Ovary (tissue), 9 donors: ENCODE data around the gene BSPRY. TPM values are rescaled to one million over a fixed set of nuclear protein-coding genes. Genes with fewer than 3 reads are reported as not detected.

Experiments used
- DNase-seq, 5 donors: peaks; one replicate each; pipeline ENCODE4 v3.0.0-alpha.2; 2019 to 2020
- H3K27ac ChIP-seq, 2 donors: fragments of 200-600 bp; one replicate each; pipeline versions ENCODE4 v1.5.1 to v1.8.0; 2019 to 2022
- H3K27me3 ChIP-seq: fragments of 200-600 bp; one replicate; pipeline ENCODE4 v1.8.0; 2022
- H3K36me3 ChIP-seq: fragments of 200-600 bp; sonication (generic); one replicate; pipeline ENCODE4 v1.5.1; 2019
- H3K4me1 ChIP-seq: one replicate; pipeline ENCODE4 v1.8.1; 2013; ENCODE audit warnings: mild to moderate bottlenecking, moderate library complexity; ENCODE audit not compliant: insufficient read depth
- H3K4me3 ChIP-seq: fragments of 200-600 bp; sonication (generic); one replicate; pipeline ENCODE4 v1.5.1; 2017
- H3K9me3 ChIP-seq, 2 donors: fragments of 200-600 bp in 1 of 2; sonication (generic) in 1 of 2; one replicate each; pipeline versions ENCODE4 v1.5.1 to v1.8.1; 2013 to 2019; ENCODE audit warnings: mild to moderate bottlenecking in 1 of 2, moderate library complexity in 1 of 2
- CTCF ChIP-seq, 3 donors: fragments of 450-650 bp in 2 of 3; fragments of 200-600 bp in 1 of 3; IDR thresholded peaks; one replicate each; pipeline versions ENCODE4 v1.5.1 to v1.8.0; 2016 to 2022; ENCODE audit warnings: antibody characterized with exemption in 3 of 3, mild to moderate bottlenecking in 1 of 3
- EP300 ChIP-seq: sonication (generic); formaldehyde crosslinking; IDR thresholded peaks from one replicate; pipeline ENCODE4 v1.6.1; 2017; ENCODE audit warnings: antibody characterized with exemption
- POLR2A ChIP-seq: fragments of 450-650 bp; IDR thresholded peaks from one replicate; pipeline ENCODE4 v1.6.1; 2017; ENCODE audit warnings: antibody characterized with exemption, mild to moderate bottlenecking, moderate library complexity
- WGBS, 3 donors: extraction: QIAGEN DNeasy Blood & Tissue Kit in 1 of 3; methylation state at CpG; one replicate each; pipeline versions ENCODE4 v1.1.5 to v1.1.7; 2013 to 2017; 5-methylcytosine and 5-hydroxymethylcytosine counted together
- intact Hi-C, 4 donors: fragments of 100-400 bp; cut with DNase I; formaldehyde crosslinking; loops; one replicate each; pipeline versions ENCODE4 v1.11.0 to v1.15.1; 2022 to 2023
- polyA plus RNA-seq, 2 donors: library from polyadenylated mRNA; stranded (reverse); fragments of 200-250 nt in 1 of 2; fragments of 350-450 nt in 1 of 2; fragmentation: Illumina TruSeq in 1 of 2; extraction: RNeasy Lipid Tissue Mini Kit (QIAGEN cat#74804) in 1 of 2; gene quantifications; one replicate each; pipeline ENCODE4 v1.2.3, GENCODE V29; 2013 to 2014
- total RNA-seq, 7 donors: library from RNA; depleted of rRNA in 2 of 7; stranded (reverse); fragments of >200 nt in 2 of 7; fragmentation: NEBNext Ultra II Directional in 3 of 7; extraction: Animal tissue kit (Norgen Biotek cat#: 25700) in 3 of 7; gene quantifications; one replicate each; pipeline versions ENCODE4 v1.1.0 to v1.2.4, GENCODE V29; 2016 to 2023
- donor health status: DM: no; HTN: no; CAD: no; lungs with moderate emphysema.
- donor health status: DM: no; HTN: no; CAD: no.
- donor health status: Bipolar disorder and iron deficiency.
- donor health status: DM: yes; HTN: yes; CAD: no.
- donor health status: DM: no; HTN: no; CAD: no.
- donor health status: DM: yes; HTN: yes; CAD: no.

BSPRY gene
- total and polyA plus RNA-seq, 9 donors: 0.10 to 6.9 (median 0.35) TPM; not detected in 1

- no peak overlapping the region for H3K27ac ChIP-seq
- H3K36me3 ChIP-seq: no peaks in the 10 kb centered on the region
- H3K9me3 ChIP-seq: no peaks in the 10 kb centered on the region
- WGBS, 3 donors: 91 to 97% (median 91%) methylated on average over 11 of the region's 11 CpGs
- no peak overlapping the region for H3K4me3 ChIP-seq
- no peaks in the 10 kb centered on the region for H3K4me1 ChIP-seq
- no peak for DNase-seq
- intact Hi-C loops: no loop called here
- TF ChIP-seq CTCF (IDR thresholded peaks at IDR 0.05) (no peak), POLR2A (no peak), EP300 (no peak)
- H3K27me3 ChIP-seq: no peaks in the 10 kb centered on the region
Observed at GRCh38 chr9:113389451-113389850, 40.1 kb downstream of the BSPRY start.

GRCh38 chr9:113390192-113390960 lies 41.0 kb downstream of the BSPRY start:
- no peak overlapping the region for H3K27ac ChIP-seq
- 89 to 96% (median 91%) methylated on average over 17 of the region's 17 CpGs for WGBS, 3 donors
- intact Hi-C loops: no loop called here

GRCh38 chr9:113391917-113392316 lies 42.6 kb downstream of the BSPRY start:
- no peaks in the 10 kb centered on the region for H3K36me3 ChIP-seq
- WGBS, 3 donors: 89 to 92% (median 89%) methylated on average over 7 of the region's 7 CpGs
- no peaks in the 10 kb centered on the region for H3K27me3 ChIP-seq
- no peak for TF ChIP-seq EP300
- TF ChIP-seq CTCF (IDR thresholded peaks at IDR 0.05): no peak
- no peak for TF ChIP-seq POLR2A
- no peaks in the 10 kb centered on the region for H3K9me3 ChIP-seq
- DNase-seq: no peak
- H3K4me1 ChIP-seq: no peaks in the 10 kb centered on the region
- intact Hi-C loops: no loop called here
- no peak overlapping the region for H3K27ac ChIP-seq
- no peak overlapping the region for H3K4me3 ChIP-seq

More at GRCh38 chr9:113390192-113390960, 41.0 kb downstream of the BSPRY start:
- H3K27me3 ChIP-seq: no peaks in the 10 kb centered on the region
- no peaks in the 10 kb centered on the region for H3K36me3 ChIP-seq
- DNase-seq: no peak
- no peaks in the 10 kb centered on the region for H3K4me1 ChIP-seq
- no peaks in the 10 kb centered on the region for H3K9me3 ChIP-seq
- no peak overlapping the region for H3K4me3 ChIP-seq
- TF ChIP-seq POLR2A (no peak), EP300 (no peak), CTCF (IDR thresholded peaks at IDR 0.05) (no peak)

GRCh38 chr9:113393281-113393680 lies 43.9 kb downstream of the BSPRY start:
- no peaks in the 10 kb centered on the region for H3K9me3 ChIP-seq
- H3K4me1 ChIP-seq: peaks cover 2% of the 10 kb centered on the region
- H3K27ac ChIP-seq: no peak overlapping the region
- intact Hi-C loops: no loop called here
- H3K36me3 ChIP-seq: no peaks in the 10 kb centered on the region
- no peak for DNase-seq
- no peaks in the 10 kb centered on the region for H3K27me3 ChIP-seq
- WGBS, 3 donors: 91 to 94% (median 94%) methylated on average over 7 of the region's 7 CpGs
- TF ChIP-seq POLR2A (no peak), EP300 (no peak), CTCF (IDR thresholded peaks at IDR 0.05) (no peak)
- H3K4me3 ChIP-seq: no peak overlapping the region
